IMR-90 (cell line): Measurements from ENCODE around the gene VAMP8. TPM values are rescaled to one million over a fixed set of nuclear protein-coding genes. Genes with fewer than 3 reads are reported as not detected.
A peak's percentile ranks its signal among the peaks of the same experiment; 100 is the strongest.

ENCODE experiments used
- ATAC-seq: fragments of 200-7000 bp; cut with Tn5 transposase; 2 replicates; pipeline ENCODE4 v1.9.1; 2020; ENCODE audit warnings: low read depth, mild to moderate bottlenecking, moderate library complexity
- BruUV-seq: library from RNA; stranded (reverse); fragments of 400-500 nt; replicated peaks from 2 replicates; lab custom pipeline; 2021; lab: Mats Ljungman, UMichigan
- CTCF ChIA-PET: fragments of 300-600 bp; formaldehyde crosslinking; extraction: SDS; loops from one replicate; lab custom pipeline; 2021; ENCODE audit warnings: antibody characterized with exemption; lab: Yijun Ruan, JAX
- POLR2A ChIA-PET: fragments of 300-600 bp; sonication (Branson Sonifier 250); formaldehyde crosslinking; loops from one replicate; lab custom pipeline; 2022; ENCODE audit warnings: antibody characterized with exemption; ENCODE audit not compliant: unreplicated experiment; lab: Charles Lee
- DNase-seq: peaks from one replicate; pipeline ENCODE4 v3.0.0; 2013
- H2AFZ ChIP-seq: replicated peaks from 2 replicates; pipeline ENCODE3; 2013; ENCODE audit warnings: low read length, mild to moderate bottlenecking; ENCODE audit not compliant: poor library complexity
- H2AK5ac ChIP-seq: 2 replicates; pipeline ENCODE4 v1.6.1; 2013; ENCODE audit warnings: low read depth, low read length, inconsistent platforms
- H2AK9ac ChIP-seq: replicated peaks from 2 replicates; pipeline ENCODE3; 2013; ENCODE audit warnings: mild to moderate bottlenecking, low read depth, low read length, moderate library complexity; ENCODE audit not compliant: poor library complexity
- H2BK120ac ChIP-seq: 2 replicates; pipeline ENCODE4 v1.6.1; 2013; ENCODE audit warnings: low read depth, low read length, inconsistent platforms
- H2BK15ac ChIP-seq: 3 replicates; pipeline ENCODE4 v1.6.1; 2013; ENCODE audit warnings: low read depth, low read length, inconsistent platforms
- H2BK20ac ChIP-seq: 2 replicates; pipeline ENCODE4 v1.6.1; 2013; ENCODE audit warnings: low read depth, mild to moderate bottlenecking, inconsistent platforms, low read length, moderate library complexity
- H2BK5ac ChIP-seq: 2 replicates; pipeline ENCODE4 v1.6.1; 2013; ENCODE audit warnings: mild to moderate bottlenecking, low read depth, low read length, inconsistent platforms; ENCODE audit not compliant: poor library complexity, severe bottlenecking
- H3K14ac ChIP-seq: replicated peaks from 2 replicates; pipeline ENCODE4 v1.6.1; 2013; ENCODE audit warnings: low read depth, low read length, inconsistent platforms
- H3K18ac ChIP-seq: 2 replicates; pipeline ENCODE4 v1.6.1; 2013; ENCODE audit warnings: low read depth, low read length, control low read depth
- H3K23ac ChIP-seq: 2 replicates; pipeline ENCODE4 v1.6.1; 2013; ENCODE audit warnings: low read depth, low read length, inconsistent platforms
- H3K27ac ChIP-seq: 2 replicates; pipeline ENCODE4 v1.5.1; 2013; ENCODE audit warnings: mild to moderate bottlenecking, control low read depth, low read length; ENCODE audit not compliant: insufficient read depth
- H3K27me3 ChIP-seq: 2 replicates; pipeline ENCODE4 v1.6.1; 2013; ENCODE audit warnings: low read length; ENCODE audit not compliant: control insufficient read depth, insufficient read depth
- H3K36me3 ChIP-seq: 2 replicates; pipeline ENCODE4 v1.6.1; 2013; ENCODE audit warnings: low read length, mixed read lengths; ENCODE audit not compliant: control insufficient read depth, insufficient read depth
- H3K4ac ChIP-seq: 2 replicates; pipeline ENCODE4 v1.6.1; 2013; ENCODE audit warnings: low read depth, low read length, inconsistent platforms
- H3K4me1 ChIP-seq: 2 replicates; pipeline ENCODE4 v1.6.1; 2013; ENCODE audit warnings: low read length, mixed read lengths; ENCODE audit not compliant: control insufficient read depth, insufficient read depth
- H3K4me2 ChIP-seq: 2 replicates; pipeline ENCODE4 v1.6.1; 2013; ENCODE audit warnings: low read depth, mild to moderate bottlenecking, control low read depth, low read length, moderate library complexity
- H3K4me3 ChIP-seq: 2 replicates; pipeline ENCODE4 v1.5.1; 2013; ENCODE audit warnings: low read depth, mild to moderate bottlenecking, control low read depth, low read length, moderate library complexity; ENCODE audit not compliant: insufficient read depth
- H3K56ac ChIP-seq: 2 replicates; pipeline ENCODE4 v1.6.1; 2013; ENCODE audit warnings: low read length, inconsistent platforms; ENCODE audit not compliant: insufficient read depth; ENCODE audit errors: extremely low read depth
- H3K79me1 ChIP-seq, 2 experiments: 2 replicates each; pipeline ENCODE4 v1.6.1; 2013; ENCODE audit warnings: low read length in 2 of 2, inconsistent platforms in 1 of 2, low read depth in 1 of 2
- H3K9ac ChIP-seq: 2 replicates; pipeline ENCODE4 v1.6.1; 2013; ENCODE audit warnings: low read depth, low read length, control low read depth
- H3K9me1 ChIP-seq: 2 replicates; pipeline ENCODE4 v1.6.1; 2013; ENCODE audit warnings: low read length, inconsistent platforms; ENCODE audit not compliant: insufficient read depth
- H3K9me3 ChIP-seq: 2 replicates; pipeline ENCODE4 v1.6.1; 2013; ENCODE audit warnings: low read length; ENCODE audit not compliant: control insufficient read depth, insufficient read depth
- H4K20me1 ChIP-seq: 2 replicates; pipeline ENCODE4 v1.6.1; 2013; ENCODE audit warnings: low read length, inconsistent platforms; ENCODE audit not compliant: insufficient read depth
- H4K5ac ChIP-seq: 2 replicates; pipeline ENCODE4 v1.6.1; 2013; ENCODE audit warnings: mild to moderate bottlenecking, low read depth, low read length, control low read depth
- H4K8ac ChIP-seq, 2 experiments: 2 replicates each; pipeline ENCODE4 v1.6.1; 2013; ENCODE audit warnings: low read depth in 2 of 2, low read length in 2 of 2, control low read depth in 1 of 2, inconsistent platforms in 1 of 2
- H4K91ac ChIP-seq: 2 replicates; pipeline ENCODE4 v1.6.1; 2013; ENCODE audit warnings: low read depth, low read length, inconsistent platforms; ENCODE audit not compliant: insufficient read depth
- BHLHE40 ChIP-seq: fragments of 150-350 bp; IDR thresholded peaks from 2 replicates; pipeline ENCODE4 v1.6.1; 2016; ENCODE audit warnings: mild to moderate bottlenecking, low read depth, low read length
- ELK1 ChIP-seq: fragments of 150-350 bp; IDR thresholded peaks from 2 replicates; pipeline ENCODE4 v1.6.1; 2016; ENCODE audit warnings: low read depth, mild to moderate bottlenecking, low read length, moderate library complexity, borderline replicate concordance
- FOS ChIP-seq: fragments of 150-350 bp; IDR thresholded peaks from 2 replicates; pipeline ENCODE4 v1.6.1; 2016; ENCODE audit warnings: low read depth, low read length
- USF2 ChIP-seq: fragments of 150-350 bp; IDR thresholded peaks from 2 replicates; pipeline ENCODE4 v1.6.1; 2017; ENCODE audit warnings: mild to moderate bottlenecking, antibody characterized with exemption, low read length, low read depth
- WGBS, 2 experiments: methylation state at CpG; one replicate each; pipeline versions ENCODE4 v1.1.5 to v1.1.7; 2013; ENCODE audit warnings: missing lambda C conversion rate in 2 of 2; ENCODE audit not compliant: insufficient read length in 1 of 2; ENCODE audit errors: extremely low coverage in 2 of 2; 5-methylcytosine and 5-hydroxymethylcytosine counted together
- dilution Hi-C: fragments of 300-500 bp; cut with HindIII; formaldehyde crosslinking; loops from one replicate; pipeline ENCODE4 v1.14.3; 2018; ENCODE audit warnings: low sequenced_read_pairs; ENCODE audit not compliant: unreplicated experiment
- in situ Hi-C: fragments of 300-500 bp; cut with MboI; formaldehyde crosslinking; loops from 3 replicates; pipeline ENCODE4 v1.14.3; 2019; ENCODE audit warnings: low sequenced_read_pairs, inconsistent platforms, mixed read lengths
- intact Hi-C: fragments of 100-400 bp; cut with micrococcal nuclease; formaldehyde crosslinking; loops from 2 replicates; pipeline ENCODE4 v1.10.0; 2022
- polyA plus RNA-seq, 3 experiments: library from polyadenylated mRNA; depleted of rRNA; stranded (reverse); fragments of >200 nt; gene quantifications; 2 replicates each; pipeline ENCODE4 v1.2.3, GENCODE V29; 2012; ENCODE audit warnings: low replicate concordance in 1 of 3
- total RNA-seq: library from RNA; depleted of rRNA; stranded (reverse); fragments of >200 nt; gene quantifications from 2 replicates; pipeline ENCODE4 v1.2.3, GENCODE V29; 2012

VAMP8 gene
- total and polyA plus RNA-seq, 2 of the 4 experiments (the other 2 are of a cell fraction): 0.90 to 1.9 TPM

GRCh38 chr2:85589982-85590791 is 12.8 kb downstream of the VAMP8 start:
- Histone ChIP-seq H3K79me1 (peaks cover 25 to 76% of the 10 kb centered on the region in 2 experiments), H2BK120ac (peak overlapping the region; percentile 77), H2BK5ac (peak overlapping the region; percentile 92), H3K9me3 (no peaks in the 10 kb centered on the region), H4K5ac (peak overlapping the region; percentile 51), H2AK9ac (peak overlapping the region; percentile 77), H2BK15ac (peak overlapping the region; percentile 65; the same call in 2 of the 3 replicates), H2AK5ac (peak overlapping the region; percentile 93), H3K23ac (peak overlapping the region; percentile 32), H4K20me1 (peaks cover 7% of the 10 kb centered on the region; the same call in 1 of the 2 replicates), H4K91ac (peak overlapping the region; percentile 77), H4K8ac (peak overlapping the region; percentile 14 to 74; a peak in 3 of 4 replicates), H3K18ac (peak overlapping the region; percentile 59; the same call in 1 of the 2 replicates), H3K14ac (peak overlapping the region; percentile 90), H3K4me3 (no peak overlapping the region), H3K9me1 (peaks cover 29% of the 10 kb centered on the region), H3K36me3 (no peaks in the 10 kb centered on the region), H3K27ac (peak overlapping the region; percentile 38), H3K4me1 (peaks cover 29% of the 10 kb centered on the region), H3K4ac (peak overlapping the region; percentile 80), H3K4me2 (peak overlapping the region; percentile 17), H2AFZ (peak overlapping the region; percentile 29), H2BK20ac (peak overlapping the region; percentile 63), H3K9ac (peak overlapping the region; percentile 14; the same call in 1 of the 2 replicates), H3K56ac (peak overlapping the region; percentile 43; the same call in 1 of the 2 replicates), H3K27me3 (no peaks in the 10 kb centered on the region)
- TF ChIP-seq ELK1 (no peak), BHLHE40 (peak; percentile 25; the same call in 1 of the 2 replicates), FOS (0 out of 2 replicates have a peak, but pooled peaks have one; percentile 33), USF2 (no peak)
- intact Hi-C loops (no loop called here), dilution Hi-C loops (no loop called here), in situ Hi-C loops (no loop called here)
- ChIA-PET POLR2A (interaction anchor here (0.6 to 1.3 kb wide), 2 partner anchors 23 to 170 kb away, joined by 3 read pairs; no protein-coding TSS in a partner anchor), CTCF (no interaction called here)
- ATAC-seq: peak; percentile 76
- 33% methylated on average over 5 of the region's 7 CpGs; no CpG with 5 or more reads in 1 of the 2 experiments for WGBS, 2 experiments
- DNase-seq: peak; percentile 94
- no TSS peak for BruUV-seq
